ENCODE results near the gene MRPS17.
A peak's percentile ranks its signal among the peaks of the same experiment; 100 is the strongest.

The MRPS17 gene

GRCh38 chr7:55951637-55952351, at the start of gene MRPS17:
MRPS17 (plus strand) TSS chr7:55951877; CDS start chr7:55953196, 1,319 bp downstream.
- Histone ChIP-seq H3K4me3 (peak within 1 kb of the TSS; percentile 99), H3K27ac (peak within 1 kb of the TSS; percentile 61 to 90)
- TF ChIP-seq CTCF (IDR thresholded peaks at IDR 0.05), result no peak
- peak; percentile 87 for DNase-seq (ENCODE audit: low spot score)

- DNase-seq (ENCODE audit: low spot score), result no peak
- Histone ChIP-seq H3K27ac (no peak overlapping the region), H3K4me3 (no peak overlapping the region)
- no peak for TF ChIP-seq CTCF (IDR thresholded peaks at IDR 0.05)
Measured at GRCh38 chr7:55903985-55904759, 47.5 kb upstream of the MRPS17 start.

- no peak for TF ChIP-seq CTCF (IDR thresholded peaks at IDR 0.05)
- no peak overlapping the region for H3K4me3 ChIP-seq
- no peak overlapping the region for H3K27ac ChIP-seq
- no peak for DNase-seq (ENCODE audit: low spot score)
Measured at GRCh38 chr7:55912748-55913158, 38.9 kb upstream of the MRPS17 start.

- no peak for TF ChIP-seq CTCF (IDR thresholded peaks at IDR 0.05)
- Histone ChIP-seq H3K27ac (no peak overlapping the region), H3K4me3 (no peak overlapping the region)
- no peak for DNase-seq (ENCODE audit: low spot score)
Measured at GRCh38 chr7:55917771-55918170, 33.9 kb upstream of the MRPS17 start.

- H3K4me3 ChIP-seq, result no peak overlapping the region
- H3K27ac ChIP-seq, result no peak overlapping the region
- no peak for TF ChIP-seq CTCF (IDR thresholded peaks at IDR 0.05)
- DNase-seq (ENCODE audit: low spot score), result no peak
Measured at GRCh38 chr7:55928006-55928767, 23.5 kb upstream of the MRPS17 start.

- no peak for TF ChIP-seq CTCF (IDR thresholded peaks at IDR 0.05)
- Histone ChIP-seq H3K27ac (no peak overlapping the region), H3K4me3 (no peak overlapping the region)
- DNase-seq (ENCODE audit: low spot score), result no peak
Measured at GRCh38 chr7:55931421-55932151, 20.1 kb upstream of the MRPS17 start.
